Measurements from ENCODE around the gene LGALSL.

The LGALSL gene

DNA sequence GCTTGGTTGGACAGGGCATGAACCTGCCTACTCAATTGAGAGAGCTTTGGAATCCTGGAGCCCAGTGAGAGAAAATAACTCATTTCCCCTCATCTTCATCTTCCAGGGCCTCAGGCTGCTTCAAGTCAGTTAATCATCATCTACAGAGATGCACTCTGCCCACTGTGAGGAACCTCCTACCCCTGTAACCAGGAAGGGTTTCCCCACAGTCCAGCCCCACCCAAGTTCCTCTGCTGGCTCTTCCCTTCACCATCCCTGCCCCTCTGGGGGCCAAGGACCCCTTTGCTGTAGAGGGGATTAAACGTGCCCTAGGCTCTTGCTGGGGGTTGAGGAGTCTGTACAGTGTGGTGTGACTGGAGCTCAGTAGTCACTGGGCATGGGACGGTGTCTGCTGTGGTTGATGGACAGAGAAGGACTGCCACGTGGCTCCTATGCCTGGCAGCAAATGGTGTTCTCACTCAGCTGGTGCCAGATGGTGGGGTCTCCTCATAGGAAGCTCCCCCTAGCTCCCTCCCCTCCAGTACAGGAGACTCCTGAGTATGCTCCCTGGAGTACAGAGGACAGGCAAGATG is 29.5 kb upstream of the LGALSL start:
- TF ChIP-seq GATA3 (IDR thresholded peaks at IDR 0.05; ENCODE audit: low read depth, low read length) (no peak), GATA2 (IDR thresholded peaks at IDR 0.05; ENCODE audit: low read depth, low read length) (no peak)

DNA sequence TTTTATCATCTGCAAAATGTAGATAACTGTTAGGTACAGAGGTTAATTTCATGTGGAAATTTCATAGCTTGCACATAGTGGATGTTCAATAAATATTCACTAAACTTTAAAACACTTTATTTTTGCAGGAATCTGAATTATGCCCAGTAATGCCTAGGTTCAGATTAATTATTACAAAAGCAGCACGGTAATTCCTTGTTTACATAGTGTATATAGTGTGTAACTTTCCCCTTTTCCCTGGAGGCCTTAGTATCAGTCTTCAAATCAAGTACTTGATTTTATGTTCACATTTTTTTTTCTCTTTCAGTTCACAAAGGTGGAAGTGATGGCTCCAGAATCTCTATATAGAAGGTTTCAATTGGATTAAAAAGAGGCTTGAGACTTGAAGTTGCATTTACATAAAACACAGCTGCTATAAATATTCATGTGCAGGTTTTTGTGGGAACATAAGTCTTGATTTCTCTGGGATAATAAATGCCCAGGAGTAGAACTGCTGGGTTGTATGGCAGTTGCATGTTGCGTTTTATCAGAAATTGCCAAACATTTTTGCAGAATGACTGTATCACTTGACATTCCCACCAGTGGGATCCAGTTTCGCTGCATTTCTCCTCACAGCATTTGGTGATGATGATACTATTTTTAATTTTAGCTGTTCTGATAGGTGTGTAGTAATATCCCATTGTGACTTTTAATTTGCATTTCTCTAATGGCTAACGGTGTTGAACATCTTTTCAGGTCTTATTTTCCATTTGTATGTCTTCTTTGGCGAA is 27.6 kb upstream of the LGALSL start:
- TF ChIP-seq GATA2 (IDR thresholded peaks at IDR 0.05; ENCODE audit: low read depth, low read length) (no peak), GATA3 (IDR thresholded peaks at IDR 0.05; ENCODE audit: low read depth, low read length) (no peak)

DNA sequence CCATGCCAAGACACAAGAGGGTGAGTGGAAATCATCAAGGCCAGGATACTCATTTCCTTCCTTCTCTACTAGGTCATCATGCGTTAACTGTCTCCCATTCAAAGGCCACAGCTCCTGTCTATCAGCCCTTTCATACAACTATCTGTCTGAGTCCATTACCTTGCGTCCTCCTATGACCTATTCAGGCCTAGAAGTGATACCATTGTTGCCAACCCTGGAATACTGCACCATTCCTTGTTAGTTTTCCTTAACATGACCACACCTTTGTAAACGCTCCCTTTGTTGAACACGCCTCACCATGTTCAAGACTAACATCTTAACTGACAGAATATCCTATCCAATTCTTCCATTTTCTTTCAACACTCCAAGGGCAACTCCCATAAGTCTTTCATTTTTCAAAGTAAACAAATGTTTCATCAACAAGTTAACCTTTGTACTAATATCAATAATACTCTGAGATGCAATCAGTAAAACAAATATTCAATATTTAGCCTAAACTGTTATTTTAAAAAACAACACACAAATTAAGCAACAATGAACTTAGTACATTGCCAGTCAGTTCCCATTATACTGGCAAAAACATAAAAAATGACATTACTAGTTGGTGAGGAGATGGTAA is 19.8 kb upstream of the LGALSL start:
- TF ChIP-seq GATA2 (IDR thresholded peaks at IDR 0.05; ENCODE audit: low read depth, low read length), result no peak
- TF ChIP-seq GATA3 (IDR thresholded peaks at IDR 0.05; ENCODE audit: low read depth, low read length), result no peak

DNA sequence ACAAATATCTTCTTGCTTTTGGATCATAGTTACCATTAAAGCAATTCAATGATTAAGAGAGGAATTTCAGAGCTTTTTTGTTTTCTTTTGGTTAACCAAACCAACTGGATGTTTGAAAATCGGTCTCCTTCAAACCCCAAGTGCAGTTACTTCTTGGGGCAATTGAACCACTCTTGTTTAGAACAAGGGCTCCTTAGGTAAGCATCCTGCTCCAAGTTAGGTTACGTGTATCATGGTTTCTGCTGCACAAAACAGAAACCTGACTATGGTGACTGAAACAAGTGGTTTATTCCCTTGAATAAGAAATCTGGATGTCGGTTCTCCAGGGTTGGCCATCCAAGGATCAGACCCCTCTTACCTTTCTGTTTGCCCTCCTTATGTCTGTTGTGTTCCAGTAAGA is 16.1 kb upstream of the LGALSL start:
- TF ChIP-seq GATA3 (IDR thresholded peaks at IDR 0.05; ENCODE audit: low read depth, low read length) (no peak), GATA2 (IDR thresholded peaks at IDR 0.05; ENCODE audit: low read depth, low read length) (no peak)

DNA sequence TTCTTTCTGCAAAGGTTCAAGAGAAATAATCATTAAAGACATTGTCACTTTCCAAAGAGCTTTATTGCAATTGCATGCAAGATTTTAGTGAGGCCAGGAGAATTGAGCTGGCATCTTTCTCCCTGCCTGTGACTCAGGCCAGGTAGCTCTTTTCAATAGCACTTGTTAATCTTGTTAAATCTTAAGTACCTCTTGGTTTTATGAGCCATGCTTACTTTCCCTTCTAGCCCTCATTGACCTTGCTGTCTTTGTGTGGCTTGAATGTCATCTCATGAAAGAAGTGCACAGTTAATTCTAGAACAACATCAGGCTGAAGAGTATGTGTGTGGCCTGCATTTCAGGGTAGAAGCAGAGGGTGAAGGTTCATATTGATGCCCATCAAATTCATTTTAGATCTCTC is 14.8 kb upstream of the LGALSL start:
- TF ChIP-seq GATA2 (IDR thresholded peaks at IDR 0.05; ENCODE audit: low read depth, low read length) (no peak), GATA3 (IDR thresholded peaks at IDR 0.05; ENCODE audit: low read depth, low read length) (no peak)

DNA sequence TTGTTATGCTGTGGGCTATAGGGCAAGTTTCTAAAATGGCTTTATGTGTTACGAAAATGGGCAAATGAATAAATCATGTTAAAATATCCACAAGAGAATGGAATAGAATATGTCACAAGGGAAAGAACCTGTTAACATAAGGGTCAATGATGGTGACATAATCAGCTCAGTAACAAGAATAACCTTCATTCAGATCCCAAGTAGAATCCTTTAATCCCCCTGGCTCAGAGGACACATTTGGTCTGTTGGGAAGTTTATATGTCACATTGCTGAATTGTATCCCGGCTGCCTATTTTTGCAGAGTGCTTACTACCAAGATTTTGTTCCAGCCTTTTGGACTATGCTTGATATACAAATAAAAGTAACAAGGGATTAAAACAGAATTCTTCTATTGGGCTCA is 13.1 kb upstream of the LGALSL start:
- TF ChIP-seq GATA3 (IDR thresholded peaks at IDR 0.05; ENCODE audit: low read depth, low read length), result no peak
- TF ChIP-seq GATA2 (IDR thresholded peaks at IDR 0.05; ENCODE audit: low read depth, low read length), result no peak

DNA sequence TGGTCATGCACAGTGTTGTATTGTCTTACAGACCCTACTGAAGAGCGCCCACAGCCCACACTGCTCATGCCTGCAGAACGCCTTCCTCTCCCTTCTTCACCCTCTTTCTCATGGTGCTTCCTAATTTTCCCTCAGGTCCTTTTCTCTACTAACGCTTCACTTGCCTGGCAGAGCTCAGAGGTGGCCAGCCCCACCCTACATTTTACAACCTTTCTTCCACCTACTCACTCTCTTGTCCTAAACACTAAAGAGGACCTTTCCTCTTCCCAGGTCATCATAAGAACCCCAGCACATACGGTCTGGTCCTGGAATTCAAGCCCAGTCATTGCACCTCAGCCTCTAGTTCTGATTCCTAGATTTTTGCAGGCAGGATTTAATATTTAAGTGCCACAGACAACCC is 11.7 kb upstream of the LGALSL start:
- no peak for TF ChIP-seq GATA2 (IDR thresholded peaks at IDR 0.05; ENCODE audit: low read depth, low read length)
- no peak for TF ChIP-seq GATA3 (IDR thresholded peaks at IDR 0.05; ENCODE audit: low read depth, low read length)

DNA sequence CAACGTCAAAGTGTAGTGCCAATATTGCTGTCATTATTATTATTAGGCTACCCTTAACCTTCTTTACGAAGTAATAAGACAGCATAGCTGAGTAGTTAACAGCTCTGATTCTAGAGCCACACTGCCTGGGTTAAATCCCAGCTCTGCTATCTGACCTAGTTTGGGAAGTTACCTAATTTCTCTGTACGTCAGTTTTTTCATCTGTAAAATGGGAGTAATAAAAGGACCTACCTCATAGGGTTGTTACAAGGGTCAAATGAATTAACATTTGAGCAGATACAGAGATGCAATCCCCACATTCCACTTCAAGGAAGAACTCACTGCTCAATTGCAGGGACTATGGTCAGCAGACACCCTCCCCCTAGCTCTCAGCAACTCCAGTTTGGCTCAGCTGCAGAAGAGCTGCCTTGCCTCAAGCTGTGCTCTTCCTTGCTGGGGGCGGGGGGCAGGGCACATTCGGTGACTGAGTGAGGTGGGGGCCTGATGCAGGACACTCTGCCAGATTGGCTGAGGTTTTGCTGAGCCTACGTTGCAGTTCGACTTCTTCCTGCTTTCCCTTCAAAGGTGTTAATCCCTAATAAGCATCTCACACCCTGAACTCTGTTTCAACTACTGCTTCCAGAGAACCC is 11.0 kb upstream of the LGALSL start:
- TF ChIP-seq GATA3 (IDR thresholded peaks at IDR 0.05; ENCODE audit: low read depth, low read length), result no peak
- no peak for TF ChIP-seq GATA2 (IDR thresholded peaks at IDR 0.05; ENCODE audit: low read depth, low read length)

DNA sequence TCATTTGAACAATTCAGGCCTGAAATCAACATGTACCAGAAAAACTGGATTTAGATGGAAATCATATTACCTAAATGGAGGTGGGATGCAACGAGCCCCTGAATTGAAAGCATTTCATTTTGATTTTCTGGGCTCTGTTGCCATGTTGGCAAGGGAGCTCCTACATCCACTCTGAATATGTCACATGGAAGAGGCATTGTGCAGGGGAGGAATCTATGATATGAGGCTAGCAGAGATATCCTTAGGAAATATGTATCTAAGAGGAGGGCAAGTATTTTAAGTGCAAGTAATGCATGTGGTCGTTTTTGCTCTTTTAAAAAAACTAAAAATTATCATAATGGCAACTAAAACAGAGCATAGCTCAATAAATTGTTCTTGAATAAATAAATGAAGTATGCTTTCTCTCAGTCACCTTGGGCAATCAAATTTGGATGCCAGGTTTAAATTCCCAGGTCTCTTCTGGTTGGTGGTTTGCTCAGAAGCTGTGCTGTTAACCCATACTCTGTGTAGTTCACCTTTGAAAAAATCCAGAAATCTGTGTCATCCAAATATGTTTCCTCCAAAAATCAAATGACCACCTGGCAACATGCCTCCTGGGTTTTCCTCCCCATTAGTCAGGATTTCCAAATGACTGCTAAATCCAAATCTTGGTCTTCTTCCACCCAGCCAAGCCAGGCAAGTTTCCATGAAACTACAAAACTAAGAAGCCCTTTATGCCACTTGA is 6.5 kb upstream of the LGALSL start:
- TF ChIP-seq GATA2 (IDR thresholded peaks at IDR 0.05; ENCODE audit: low read depth, low read length), result no peak
- no peak for TF ChIP-seq GATA3 (IDR thresholded peaks at IDR 0.05; ENCODE audit: low read depth, low read length)

DNA sequence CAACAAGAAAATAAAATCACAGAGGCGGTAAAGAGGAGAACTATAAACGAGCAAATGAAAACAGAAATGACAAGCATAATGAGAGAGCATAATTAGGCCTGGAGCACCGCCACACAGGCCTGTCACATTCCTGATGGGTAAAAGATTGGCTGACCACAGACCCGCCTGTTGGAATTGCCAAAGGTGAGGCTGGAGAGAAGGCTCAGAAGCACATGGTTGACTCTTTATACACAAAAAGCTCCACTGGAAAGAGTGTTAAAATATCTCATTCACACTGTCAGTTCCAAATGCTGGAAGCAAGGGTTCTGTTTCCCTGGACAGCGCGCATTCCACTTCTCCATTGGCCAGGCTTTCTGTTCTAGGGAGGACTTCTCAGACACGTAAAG is 5.9 kb upstream of the LGALSL start:
- TF ChIP-seq GATA2 (IDR thresholded peaks at IDR 0.05; ENCODE audit: low read depth, low read length) (no peak), GATA3 (IDR thresholded peaks at IDR 0.05; ENCODE audit: low read depth, low read length) (no peak)

DNA sequence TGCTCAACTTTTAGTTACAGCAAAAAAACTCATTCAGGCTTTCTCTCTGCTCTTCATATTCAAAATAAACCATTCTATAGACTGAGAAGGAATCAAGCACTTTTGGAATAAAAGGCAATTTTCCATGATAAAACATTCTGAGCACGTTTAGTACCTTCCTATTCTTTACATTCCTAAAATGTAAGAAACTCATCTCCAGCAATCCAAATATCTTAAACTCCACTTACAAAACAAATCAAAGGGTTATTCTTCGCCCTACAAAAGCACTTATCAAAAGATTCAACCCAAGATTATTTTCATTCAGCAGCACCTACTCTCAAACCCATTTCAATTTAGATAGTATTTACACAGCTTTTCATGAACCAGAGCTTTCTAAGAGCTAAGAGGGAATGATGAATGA is 2.9 kb upstream of the LGALSL start:
- TF ChIP-seq GATA3 (IDR thresholded peaks at IDR 0.05; ENCODE audit: low read depth, low read length), result no peak
- TF ChIP-seq GATA2 (IDR thresholded peaks at IDR 0.05; ENCODE audit: low read depth, low read length), result no peak

DNA sequence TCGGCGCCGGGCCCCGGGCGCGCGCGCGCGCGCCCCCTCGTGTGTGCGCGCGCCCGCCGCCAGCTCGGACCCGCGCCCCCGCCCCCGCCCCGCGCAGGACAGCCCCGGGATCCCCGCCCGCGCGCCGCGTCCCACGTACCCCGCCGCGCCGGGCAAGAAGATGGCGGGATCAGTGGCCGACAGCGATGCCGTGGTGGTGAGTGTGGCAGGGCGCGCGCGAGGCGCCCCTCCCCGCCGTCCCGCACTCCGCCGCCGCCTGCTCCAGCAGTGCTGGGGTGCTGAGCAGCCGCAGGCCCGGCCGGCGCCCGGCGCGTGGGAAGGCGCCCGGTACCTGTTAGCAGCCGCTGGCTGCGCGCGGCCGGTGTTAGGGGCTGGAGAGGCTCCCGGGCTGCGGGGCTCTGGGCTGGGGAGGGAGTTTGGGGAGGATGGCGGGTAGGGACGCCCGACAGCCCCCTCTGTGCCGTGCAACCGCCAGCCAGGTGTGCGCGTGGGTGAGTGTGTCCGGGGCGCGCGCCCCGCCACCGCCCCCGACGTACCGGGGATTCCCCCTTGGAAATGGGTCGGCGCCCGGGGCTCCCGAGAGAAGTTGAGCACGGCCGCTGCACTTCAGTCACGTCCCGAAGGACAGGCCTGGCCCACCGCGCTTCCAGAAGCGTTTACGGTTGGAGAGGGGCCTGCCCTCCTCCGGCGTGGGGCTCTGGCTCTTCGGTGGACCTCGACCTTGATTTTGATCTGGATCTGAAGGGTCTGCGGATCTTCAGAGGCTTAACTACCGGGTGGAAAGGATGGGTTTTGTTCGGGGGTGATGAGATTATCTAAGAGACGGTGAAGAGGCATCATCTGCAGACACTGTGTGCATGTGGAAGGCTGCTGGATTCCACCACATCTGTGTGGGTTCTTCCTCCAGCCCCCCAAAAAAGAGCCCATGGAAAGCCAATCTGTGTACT is 697 bp downstream of the LGALSL start:
- TF ChIP-seq GATA3 (IDR thresholded peaks at IDR 0.05; ENCODE audit: low read depth, low read length) (no peak), GATA2 (IDR thresholded peaks at IDR 0.05; ENCODE audit: low read depth, low read length) (no peak)

DNA sequence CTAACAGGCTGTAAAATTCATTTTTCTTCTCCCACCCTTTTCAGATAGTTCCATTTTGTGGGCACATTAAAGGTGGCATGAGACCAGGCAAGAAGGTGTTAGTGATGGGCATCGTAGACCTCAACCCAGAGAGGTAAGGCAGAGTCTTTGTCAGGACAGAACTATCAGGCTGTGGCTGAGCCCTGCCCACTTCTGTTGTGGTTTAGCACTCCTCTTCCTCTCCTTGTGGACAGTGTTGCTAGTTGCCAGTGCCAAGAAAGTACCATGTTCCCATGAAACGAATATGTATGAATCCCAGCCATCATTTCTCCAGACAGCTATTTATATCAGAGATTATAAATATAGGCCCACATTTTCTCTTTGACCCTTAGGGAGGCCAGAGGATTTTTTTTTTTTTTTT is 1.6 kb downstream of the LGALSL start:
- TF ChIP-seq GATA2 (IDR thresholded peaks at IDR 0.05; ENCODE audit: low read depth, low read length) (no peak), GATA3 (IDR thresholded peaks at IDR 0.05; ENCODE audit: low read depth, low read length) (no peak)

All from SH-SY5Y (cell line).